Endothelial cell (in vitro differentiated cells): Measurements from ENCODE around the gene RGS14. TPM values are rescaled to one million over a fixed set of nuclear protein-coding genes. Genes with fewer than 3 reads are reported as not detected.

Experiments used
- DNase-seq: peaks from one replicate; pipeline ENCODE4 v3.0.0; 2021; ENCODE audit warnings: low spot score
- H3K27ac Mint-ChIP-seq: one replicate; pipeline ENCODE4 v1.8.0; 2021; ENCODE audit warnings: mixed read lengths, inconsistent platforms; ENCODE audit not compliant: unreplicated experiment
- H3K27me3 Mint-ChIP-seq: one replicate; pipeline ENCODE4 v1.8.0; 2021; ENCODE audit warnings: mild to moderate bottlenecking, moderate library complexity, mixed read lengths, inconsistent platforms; ENCODE audit not compliant: unreplicated experiment
- H3K36me3 Mint-ChIP-seq: one replicate; pipeline ENCODE4 v1.8.0; 2021; ENCODE audit warnings: mild to moderate bottlenecking, low read depth, mixed read lengths, inconsistent platforms; ENCODE audit not compliant: unreplicated experiment
- H3K4me1 Mint-ChIP-seq: one replicate; pipeline ENCODE4 v1.8.0; 2021; ENCODE audit warnings: mild to moderate bottlenecking, mixed read lengths, inconsistent platforms; ENCODE audit not compliant: unreplicated experiment
- H3K4me3 Mint-ChIP-seq: one replicate; pipeline ENCODE4 v1.8.0; 2021; ENCODE audit warnings: mild to moderate bottlenecking, mixed read lengths, inconsistent platforms; ENCODE audit not compliant: unreplicated experiment
- H3K9me3 Mint-ChIP-seq: one replicate; pipeline ENCODE4 v1.8.0; 2021; ENCODE audit warnings: mixed read lengths, inconsistent platforms; ENCODE audit not compliant: unreplicated experiment
- CTCF ChIP-seq: fragments of 200-600 bp; sonication (generic); IDR thresholded peaks from one replicate; pipeline ENCODE4 v1.5.0; 2021; ENCODE audit warnings: antibody characterized with exemption; ENCODE audit not compliant: unreplicated experiment
- total RNA-seq: library from RNA; stranded (reverse); fragmentation: NEBNext Ultra II Directional; extraction: Animal tissue kit (Norgen Biotek cat#: 25700); gene quantifications from one replicate; pipeline ENCODE4 v1.2.1, GENCODE V29; 2021; ENCODE audit not compliant: unreplicated experiment

The RGS14 gene
- total RNA-seq, 1 donor from 2014 or later: 21.8 TPM

DNA sequence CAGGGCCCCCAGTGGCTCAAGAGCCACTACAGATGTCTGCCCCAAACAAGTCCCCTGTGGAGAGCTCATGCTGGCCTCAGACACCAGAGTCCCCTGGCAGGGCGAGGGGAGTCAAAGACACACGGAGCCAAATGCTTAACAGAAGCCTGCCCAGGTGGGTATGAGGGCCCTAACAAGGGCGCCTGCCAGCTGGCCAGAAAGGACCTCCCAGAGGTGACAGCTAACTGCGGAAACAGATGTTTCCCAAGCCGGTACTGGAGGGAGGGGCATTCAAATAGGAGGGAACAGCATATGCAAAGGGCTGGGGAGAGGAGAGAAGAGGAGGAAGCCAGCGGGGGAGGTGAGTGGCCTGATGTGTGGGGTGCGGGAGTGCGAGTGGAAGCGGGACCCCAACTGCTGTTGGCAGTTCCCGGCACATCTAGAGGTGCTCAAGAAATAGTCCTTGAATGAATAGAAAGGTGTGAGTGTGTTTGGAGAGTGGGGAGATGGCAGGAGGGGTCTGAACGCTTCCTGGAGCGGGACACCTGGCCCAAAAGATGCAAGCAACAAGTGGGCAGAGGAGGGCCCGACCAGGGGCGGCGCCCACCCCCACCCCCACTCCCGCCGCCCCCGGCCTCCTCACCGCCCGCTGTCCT is 46.9 kb upstream of the RGS14 start:
- Mint-ChIP-seq H3K4me1 (peaks cover 30% of the 10 kb centered on the region), H3K36me3 (peaks cover 15% of the 10 kb centered on the region), H3K27me3 (peaks cover 16% of the 10 kb centered on the region), H3K4me3 (peak overlapping the region; percentile 80), H3K27ac (no peak overlapping the region), H3K9me3 (no peaks in the 10 kb centered on the region)
- peak; percentile 43 for DNase-seq
- TF ChIP-seq CTCF: no peak

GRCh38 chr5:177311392-177311722 is 46.4 kb upstream of the RGS14 start:
- no peaks in the 10 kb centered on the region for H3K9me3 Mint-ChIP-seq
- H3K36me3 Mint-ChIP-seq: peaks cover 15% of the 10 kb centered on the region
- TF ChIP-seq CTCF: no peak
- no peak overlapping the region for H3K27ac Mint-ChIP-seq
- peak; percentile 38 for DNase-seq
- no peak overlapping the region for H3K4me3 Mint-ChIP-seq
- peaks cover 17% of the 10 kb centered on the region for H3K27me3 Mint-ChIP-seq
- peaks cover 27% of the 10 kb centered on the region for H3K4me1 Mint-ChIP-seq

GRCh38 chr5:177311723-177312648 is 45.7 kb upstream of the RGS14 start, which contains the start of gene MXD3:
TSS of gene MXD3 (minus strand) at chr5:177311898. CDS start at chr5:177311830, 68 bp downstream.
- peaks cover 15% of the 10 kb centered on the region for H3K27me3 Mint-ChIP-seq
- peaks cover 25% of the 10 kb centered on the region for H3K4me1 Mint-ChIP-seq
- peaks cover 9% of the 10 kb centered on the region for H3K36me3 Mint-ChIP-seq
- H3K4me3 Mint-ChIP-seq: peak within 1 kb of the TSS; percentile 80
- TF ChIP-seq CTCF: no peak
- no peaks in the 10 kb centered on the region for H3K9me3 Mint-ChIP-seq
- peak; percentile 95 for DNase-seq
- H3K27ac Mint-ChIP-seq: no peak within 1 kb of the TSS

- peaks cover 25% of the 10 kb centered on the region for H3K4me1 Mint-ChIP-seq
- H3K36me3 Mint-ChIP-seq: peaks cover 8% of the 10 kb centered on the region
- peak overlapping the region; percentile 47 for H3K4me3 Mint-ChIP-seq
- no peak overlapping the region for H3K27ac Mint-ChIP-seq
- no peak for DNase-seq
- H3K9me3 Mint-ChIP-seq: no peaks in the 10 kb centered on the region
- peaks cover 15% of the 10 kb centered on the region for H3K27me3 Mint-ChIP-seq
- no peak for TF ChIP-seq CTCF
Measured at GRCh38 chr5:177312649-177313181, 45.0 kb upstream of the RGS14 start.
